HEK293 (cell line): ENCODE measurements around the gene C3AR1.
A peak's percentile ranks its signal among the peaks of the same experiment; 100 is the strongest.

ENCODE experiments used
- CTCF ChIA-PET: fragments of 350-600 bp; formaldehyde crosslinking; extraction: SDS; loops from one replicate; lab custom pipeline; 2021; ENCODE audit warnings: antibody characterized with exemption; lab: Yijun Ruan, JAX
- POLR2A ChIA-PET: fragments of 300-600 bp; formaldehyde crosslinking; extraction: SDS; loops from one replicate; lab custom pipeline; 2020; ENCODE audit warnings: antibody characterized with exemption, inconsistent platforms; lab: Yijun Ruan, JAX
- H3K27ac ChIP-seq: fragments of 200-500 bp; sonication (Bioruptor generic); 2 replicates; pipeline ENCODE4 v1.5.1; 2014; ENCODE audit warnings: low read depth, low read length, control low read depth, inconsistent platforms; ENCODE audit errors: extremely low read depth
- H3K36me3 ChIP-seq, 2 experiments: fragments of 200-500 bp in 1 of 2; sonication (Bioruptor generic) in 1 of 2; 1 replicate in 1 of 2; 2 replicates in 1 of 2; pipeline ENCODE4 v1.5.1; 2014 to 2017; ENCODE audit warnings: inconsistent platforms in 2 of 2, low read length in 2 of 2; ENCODE audit not compliant: control insufficient read depth in 2 of 2, insufficient read depth in 1 of 2
- H3K4me1 ChIP-seq: fragments of 200-500 bp; sonication (Bioruptor generic); 2 replicates; pipeline ENCODE4 v1.5.1; 2014; ENCODE audit warnings: mild to moderate bottlenecking, low read length, inconsistent platforms; ENCODE audit not compliant: control insufficient read depth, insufficient read depth
- H3K4me3 ChIP-seq: 2 replicates; pipeline ENCODE4 v1.5.1; 2011; ENCODE audit warnings: low read depth, mild to moderate bottlenecking, control low read depth, low read length, moderate library complexity
- H3K9me3 ChIP-seq: fragments of 200-500 bp; sonication (Bioruptor generic); 2 replicates; pipeline ENCODE4 v1.5.1; 2014; ENCODE audit warnings: low read depth, low read length, inconsistent platforms; ENCODE audit not compliant: control insufficient read depth, insufficient read depth
- AEBP2 ChIP-seq: fragments of 450-650 bp; formaldehyde crosslinking; IDR thresholded peaks from 2 replicates; pipeline ENCODE4 v1.5.1; 2016; ENCODE audit warnings: missing biosample characterization, missing genetic modification characterization, borderline replicate concordance
- INSM2 ChIP-seq: fragments of 450-650 bp; formaldehyde crosslinking; IDR thresholded peaks from 2 replicates; pipeline ENCODE4 v1.5.1; 2016; ENCODE audit warnings: missing biosample characterization, missing genetic modification characterization
- MYNN ChIP-seq: fragments of 450-650 bp; formaldehyde crosslinking; IDR thresholded peaks from 2 replicates; pipeline ENCODE4 v1.5.1; 2016; ENCODE audit warnings: missing biosample characterization, missing genetic modification characterization, borderline replicate concordance
- PRDM6 ChIP-seq: fragments of 450-650 bp; formaldehyde crosslinking; IDR thresholded peaks from 2 replicates; pipeline ENCODE4 v1.5.1; 2017; ENCODE audit warnings: missing biosample characterization, missing genetic modification characterization
- TSHZ1 ChIP-seq: fragments of 450-650 bp; formaldehyde crosslinking; IDR thresholded peaks from 2 replicates; pipeline ENCODE4 v1.5.1; 2016; ENCODE audit warnings: missing biosample characterization, missing genetic modification characterization, borderline replicate concordance
- ZNF114 ChIP-seq: fragments of 450-650 bp; formaldehyde crosslinking; IDR thresholded peaks from 2 replicates; pipeline ENCODE4 v1.5.0; 2017; ENCODE audit warnings: missing biosample characterization, missing genetic modification characterization
- ZNF18 ChIP-seq: fragments of 450-650 bp; formaldehyde crosslinking; IDR thresholded peaks from 2 replicates; pipeline ENCODE4 v1.5.1; 2016; ENCODE audit warnings: missing biosample characterization, missing genetic modification characterization
- ZNF223 ChIP-seq: fragments of 450-650 bp; formaldehyde crosslinking; IDR thresholded peaks from 2 replicates; pipeline ENCODE4 v1.5.1; 2016; ENCODE audit warnings: missing biosample characterization, missing genetic modification characterization
- ZNF302 ChIP-seq: fragments of 450-650 bp; formaldehyde crosslinking; IDR thresholded peaks from 2 replicates; pipeline ENCODE4 v1.5.1; 2016; ENCODE audit warnings: missing biosample characterization, missing genetic modification characterization, low read depth
- ZNF394 ChIP-seq: fragments of 450-650 bp; formaldehyde crosslinking; IDR thresholded peaks from 2 replicates; pipeline ENCODE4 v1.5.1; 2016; ENCODE audit warnings: missing biosample characterization, missing genetic modification characterization, mild to moderate bottlenecking, moderate library complexity, borderline replicate concordance
- ZNF514 ChIP-seq: fragments of 450-650 bp; formaldehyde crosslinking; IDR thresholded peaks from 2 replicates; pipeline ENCODE4 v1.5.1; 2016; ENCODE audit warnings: missing biosample characterization, missing genetic modification characterization
- ZNF549 ChIP-seq: fragments of 450-650 bp; IDR thresholded peaks from 2 replicates; pipeline ENCODE4 v1.5.1; 2018; ENCODE audit warnings: missing biosample characterization, missing genetic modification characterization, mild to moderate bottlenecking, inconsistent platforms, moderate library complexity
- ZNF629 ChIP-seq: fragments of 450-650 bp; formaldehyde crosslinking; IDR thresholded peaks from 2 replicates; pipeline ENCODE4 v1.5.1; 2017; ENCODE audit warnings: missing biosample characterization, missing genetic modification characterization
- ZNF707 ChIP-seq: fragments of 450-650 bp; formaldehyde crosslinking; IDR thresholded peaks from 2 replicates; pipeline ENCODE4 v1.5.1; 2016; ENCODE audit warnings: missing biosample characterization, missing genetic modification characterization
- ZSCAN16 ChIP-seq: fragments of 450-650 bp; formaldehyde crosslinking; IDR thresholded peaks from 2 replicates; pipeline ENCODE4 v1.5.1; 2016; ENCODE audit warnings: missing biosample characterization, missing genetic modification characterization

C3AR1 gene

GRCh38 chr12:8077207-8077606 is 11.0 kb upstream of the C3AR1 start (continued):
- 0 out of 2 replicates have a peak, but pooled peaks have one; percentile 38 for TF ChIP-seq TSHZ1 (tag by site-specific recombination)
- TF ChIP-seq ZNF223 (tag by site-specific recombination): no peak
- peak; percentile 88 for TF ChIP-seq PRDM6 (tag by site-specific recombination)
- TF ChIP-seq INSM2 (tag by site-specific recombination): peak; percentile 26; the same call in 1 of the 2 replicates
- TF ChIP-seq ZNF629 (tag by site-specific recombination): peak; percentile 55; the same call in 1 of the 2 replicates
- TF ChIP-seq ZNF302: no peak
- 0 out of 2 replicates have a peak, but pooled peaks have one; percentile 16 for TF ChIP-seq ZNF394
- TF ChIP-seq ZNF707: no peak
- no peak for TF ChIP-seq ZNF549 (tag by site-specific recombination)

GRCh38 chr12:8076366-8076765 is 10.2 kb upstream of the C3AR1 start:
- no peak overlapping the region for H3K27ac ChIP-seq
- no peaks in the 10 kb centered on the region for H3K36me3 ChIP-seq
- CTCF ChIA-PET: interaction anchor here (0.9 to 5.4 kb wide), 7 partner anchors 13 to 221 kb away, joined by 3 to 92 read pairs (median 6); no protein-coding TSS in a partner anchor
- no peaks in the 10 kb centered on the region for H3K9me3 ChIP-seq
- peaks cover 14% of the 10 kb centered on the region for H3K4me1 ChIP-seq
- POLR2A ChIA-PET: interaction anchor here (0.5 kb wide), 2 partner anchors 10 to 140 kb away, joined by 3 to 4 read pairs; partner anchors contain the start of gene C3AR1
- H3K4me3 ChIP-seq: no peak overlapping the region
- no peak for TF ChIP-seq TSHZ1 (tag by site-specific recombination)
- TF ChIP-seq AEBP2 (tag by site-specific recombination): no peak
- no peak for TF ChIP-seq ZNF514
- no peak for TF ChIP-seq ZSCAN16 (tag by site-specific recombination)
- no peak for TF ChIP-seq MYNN
- TF ChIP-seq ZNF114 (tag by site-specific recombination): no peak
- no peak for TF ChIP-seq ZNF18 (tag by site-specific recombination)
